DOHH2 (cell line): Measurements from ENCODE around the gene PDZRN4.

ENCODE experiments used
- EZH2phosphoT487 ChIP-seq: fragments of 200-600 bp; sonication (generic); IDR thresholded peaks from 2 replicates; pipeline ENCODE4 v1.6.1; 2017; ENCODE audit warnings: borderline replicate concordance, mild to moderate bottlenecking, antibody characterized with exemption, low read length, moderate library complexity, mixed read lengths
- TF ChIP-seq, protein P1 (sequence below): fragments of 200-600 bp; sonication (generic); IDR thresholded peaks from one replicate; pipeline ENCODE4 v1.5.1; 2014; ENCODE audit warnings: antibody characterized with exemption, mild to moderate bottlenecking, low read depth, low read length; ENCODE audit not compliant: poor library complexity, severe bottlenecking

DNA sequence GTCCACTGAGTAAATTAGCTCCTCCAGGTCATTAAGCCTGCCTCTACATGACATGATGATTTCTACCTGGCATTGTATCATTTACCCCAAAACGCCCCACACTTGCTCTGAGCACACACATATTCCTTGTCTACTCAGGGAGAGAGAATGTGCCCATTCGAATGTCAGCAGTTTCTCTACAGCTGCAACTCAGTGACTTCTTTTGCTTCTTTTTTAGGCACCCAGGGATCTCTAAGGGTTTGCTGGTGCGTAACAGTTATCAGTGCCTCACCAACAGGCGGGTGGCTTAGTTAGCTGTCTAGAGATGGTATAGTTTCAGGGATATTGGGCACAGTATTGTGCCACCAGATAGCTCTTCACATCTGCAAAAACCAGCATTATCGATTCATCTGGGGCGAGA is 316.9 kb downstream of the PDZRN4 start:
- TF ChIP-seq, protein P1, sequence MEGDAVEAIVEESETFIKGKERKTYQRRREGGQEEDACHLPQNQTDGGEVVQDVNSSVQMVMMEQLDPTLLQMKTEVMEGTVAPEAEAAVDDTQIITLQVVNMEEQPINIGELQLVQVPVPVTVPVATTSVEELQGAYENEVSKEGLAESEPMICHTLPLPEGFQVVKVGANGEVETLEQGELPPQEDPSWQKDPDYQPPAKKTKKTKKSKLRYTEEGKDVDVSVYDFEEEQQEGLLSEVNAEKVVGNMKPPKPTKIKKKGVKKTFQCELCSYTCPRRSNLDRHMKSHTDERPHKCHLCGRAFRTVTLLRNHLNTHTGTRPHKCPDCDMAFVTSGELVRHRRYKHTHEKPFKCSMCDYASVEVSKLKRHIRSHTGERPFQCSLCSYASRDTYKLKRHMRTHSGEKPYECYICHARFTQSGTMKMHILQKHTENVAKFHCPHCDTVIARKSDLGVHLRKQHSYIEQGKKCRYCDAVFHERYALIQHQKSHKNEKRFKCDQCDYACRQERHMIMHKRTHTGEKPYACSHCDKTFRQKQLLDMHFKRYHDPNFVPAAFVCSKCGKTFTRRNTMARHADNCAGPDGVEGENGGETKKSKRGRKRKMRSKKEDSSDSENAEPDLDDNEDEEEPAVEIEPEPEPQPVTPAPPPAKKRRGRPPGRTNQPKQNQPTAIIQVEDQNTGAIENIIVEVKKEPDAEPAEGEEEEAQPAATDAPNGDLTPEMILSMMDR: no peak
- TF ChIP-seq EZH2phosphoT487: no peak
